Measurements from ENCODE around the gene GPS2. TPM values are rescaled to one million over a fixed set of nuclear protein-coding genes. Genes with fewer than 3 reads are reported as not detected.

Gene GPS2
- total and polyA plus RNA-seq, 2 of the 4 experiments (the other 2 are of a cell fraction): 36.2 to 50.9 TPM

- no TSS peak for BruUV-seq (replicated peaks)
- no peak overlapping the region for H3K56ac ChIP-seq (ENCODE audit: extremely low read depth, insufficient read depth, low read length)
- DNase-seq (no peak), ATAC-seq (ENCODE audit: low read depth) (no peak)
- no peak overlapping the region for H4K91ac ChIP-seq (ENCODE audit: insufficient read depth, low read depth, low read length)
- TF ChIP-seq POLR2A (IDR thresholded peaks at IDR 0.05; ENCODE audit: low read depth, low read length): no peak
- TF ChIP-seq MXI1 (IDR thresholded peaks at IDR 0.05; ENCODE audit: borderline replicate concordance, low read depth, low read length): no peak
- no peak for TF ChIP-seq CEBPB (IDR thresholded peaks at IDR 0.05; ENCODE audit: low read depth, low read length)
- TF ChIP-seq RFX5 (IDR thresholded peaks at IDR 0.05; ENCODE audit: low read depth, low read length): no peak
- no peak for TF ChIP-seq MAZ (IDR thresholded peaks at IDR 0.05; ENCODE audit: borderline replicate concordance, low read depth, low read length)
- TF ChIP-seq RAD21 (IDR thresholded peaks at IDR 0.05; ENCODE audit: low read length): no peak
- TF ChIP-seq SMC3 (IDR thresholded peaks at IDR 0.05; ENCODE audit: low read depth, low read length): no peak
- TF ChIP-seq ELK1 (IDR thresholded peaks at IDR 0.05; ENCODE audit: borderline replicate concordance, low read depth, low read length): no peak
- TF ChIP-seq FOS (IDR thresholded peaks at IDR 0.05; ENCODE audit: low read depth, low read length): no peak
- TF ChIP-seq USF2 (IDR thresholded peaks at IDR 0.05; ENCODE audit: low read depth, low read length): no peak
- no peak for TF ChIP-seq RCOR1 (IDR thresholded peaks at IDR 0.05; ENCODE audit: insufficient replicate concordance, low read length)
- H3K4me3 ChIP-seq (ENCODE audit: insufficient read depth, low read depth, low read length): no peak overlapping the region
- no peak overlapping the region for H3K14ac ChIP-seq (replicated peaks; ENCODE audit: low read depth, low read length)
- H3K27ac ChIP-seq (ENCODE audit: insufficient read depth, low read length): no peak overlapping the region
- no peak overlapping the region for H2BK20ac ChIP-seq (ENCODE audit: low read depth, low read length)
- no peak overlapping the region for H2BK15ac ChIP-seq (ENCODE audit: low read depth, low read length)
- no peak overlapping the region for H3K9ac ChIP-seq (ENCODE audit: low read depth, low read length)
- H2AK5ac ChIP-seq (ENCODE audit: low read depth, low read length): no peak overlapping the region
- 100% methylated on average over 1 of the region's 7 CpGs; no CpG with 5 or more reads in 1 of the 2 experiments for WGBS, 2 experiments (ENCODE audit: extremely low coverage in 2 of 2, insufficient read length in 1 of 2)
- H3K4ac ChIP-seq (ENCODE audit: low read depth, low read length): no peak overlapping the region
- no peaks in the 10 kb centered on the region for H3K27me3 ChIP-seq (ENCODE audit: control insufficient read depth, insufficient read depth, low read length)
- peaks cover 37% of the 10 kb centered on the region for H3K36me3 ChIP-seq (ENCODE audit: control insufficient read depth, insufficient read depth, low read length)
- H2AK9ac ChIP-seq (replicated peaks; ENCODE audit: low read depth, low read length, poor library complexity): no peak overlapping the region
- intact Hi-C loops (cut with micrococcal nuclease): loop anchor here (10.0 kb wide), 1 partner anchor 238 kb away; the partner anchor contains the start of gene SENP3
- in situ Hi-C loops (cut with MboI; ENCODE audit: low sequenced_read_pairs): no loop called here
- no peak overlapping the region for H2BK120ac ChIP-seq (ENCODE audit: low read depth, low read length)
- H3K9me3 ChIP-seq (ENCODE audit: control insufficient read depth, insufficient read depth, low read length): no peaks in the 10 kb centered on the region
- H4K20me1 ChIP-seq (ENCODE audit: insufficient read depth, low read length): peaks cover 7% of the 10 kb centered on the region
- POLR2A ChIA-PET (ENCODE audit: unreplicated experiment): no interaction called here
- no peak overlapping the region for H2AFZ ChIP-seq (replicated peaks; ENCODE audit: low read length, poor library complexity)
- dilution Hi-C loops (cut with HindIII; ENCODE audit: low sequenced_read_pairs, unreplicated experiment): no loop called here
- H3K4me2 ChIP-seq (ENCODE audit: low read depth, low read length): no peak overlapping the region
- H3K23ac ChIP-seq (ENCODE audit: low read depth, low read length): no peak overlapping the region
- peaks cover 10 to 29% of the 10 kb centered on the region in 2 experiments; a peak in 3 of 4 replicates for H3K79me1 ChIP-seq (ENCODE audit: low read depth in 1 of 2, low read length in 2 of 2)
- CTCF ChIA-PET: no interaction called here
- H4K8ac ChIP-seq (ENCODE audit: low read depth in 2 of 2, low read length in 2 of 2): no peak overlapping the region
- H2BK5ac ChIP-seq (ENCODE audit: low read depth, low read length, poor library complexity, severe bottlenecking): no peak overlapping the region
- no peak overlapping the region for H3K18ac ChIP-seq (ENCODE audit: low read depth, low read length)
- H4K5ac ChIP-seq (ENCODE audit: low read depth, low read length): no peak overlapping the region
- H3K4me1 ChIP-seq (ENCODE audit: control insufficient read depth, insufficient read depth, low read length): peaks cover 5% of the 10 kb centered on the region; the same call in 1 of the 2 replicates
- H3K9me1 ChIP-seq (ENCODE audit: insufficient read depth, low read length): peaks cover 6% of the 10 kb centered on the region; the same call in 1 of the 2 replicates
These were observed 11.9 kb upstream of the GPS2 start for GRCh38 chr17:7327056-7327455.

All from IMR-90 (cell line).